Ectodermal cell (in vitro differentiated cells): ENCODE data around the gene NTSR1.

ENCODE experiments used
- H3K27ac ChIP-seq: 2 replicates; pipeline ENCODE4 v1.7.0; 2013; ENCODE audit warnings: mild to moderate bottlenecking, low read depth, low read length; ENCODE audit not compliant: insufficient read depth, poor library complexity, severe bottlenecking
- H3K27me3 ChIP-seq: 2 replicates; pipeline ENCODE4 v1.7.0; 2013; ENCODE audit warnings: mild to moderate bottlenecking, low read length; ENCODE audit not compliant: insufficient read depth, control insufficient read depth, poor library complexity, severe bottlenecking
- H3K36me3 ChIP-seq: one replicate; pipeline ENCODE4 v1.7.0; 2013; ENCODE audit warnings: low read length; ENCODE audit not compliant: control insufficient read depth, insufficient read depth
- H3K4me1 ChIP-seq: one replicate; pipeline ENCODE4 v1.7.0; 2013; ENCODE audit warnings: low read length; ENCODE audit not compliant: control insufficient read depth, insufficient read depth
- H3K4me3 ChIP-seq: 2 replicates; pipeline ENCODE4 v1.7.0; 2013; ENCODE audit warnings: low read depth, low read length, control low read depth; ENCODE audit not compliant: insufficient read depth
- H3K9me3 ChIP-seq: 2 replicates; pipeline ENCODE4 v1.7.0; 2013; ENCODE audit warnings: mild to moderate bottlenecking, low read length, moderate library complexity; ENCODE audit not compliant: control insufficient read depth
- WGBS, 2 experiments: methylation state at CpG; one replicate each; pipeline ENCODE4 v1.1.7; 2013; ENCODE audit warnings: missing lambda C conversion rate in 2 of 2; 5-methylcytosine and 5-hydroxymethylcytosine counted together

The NTSR1 gene

DNA sequence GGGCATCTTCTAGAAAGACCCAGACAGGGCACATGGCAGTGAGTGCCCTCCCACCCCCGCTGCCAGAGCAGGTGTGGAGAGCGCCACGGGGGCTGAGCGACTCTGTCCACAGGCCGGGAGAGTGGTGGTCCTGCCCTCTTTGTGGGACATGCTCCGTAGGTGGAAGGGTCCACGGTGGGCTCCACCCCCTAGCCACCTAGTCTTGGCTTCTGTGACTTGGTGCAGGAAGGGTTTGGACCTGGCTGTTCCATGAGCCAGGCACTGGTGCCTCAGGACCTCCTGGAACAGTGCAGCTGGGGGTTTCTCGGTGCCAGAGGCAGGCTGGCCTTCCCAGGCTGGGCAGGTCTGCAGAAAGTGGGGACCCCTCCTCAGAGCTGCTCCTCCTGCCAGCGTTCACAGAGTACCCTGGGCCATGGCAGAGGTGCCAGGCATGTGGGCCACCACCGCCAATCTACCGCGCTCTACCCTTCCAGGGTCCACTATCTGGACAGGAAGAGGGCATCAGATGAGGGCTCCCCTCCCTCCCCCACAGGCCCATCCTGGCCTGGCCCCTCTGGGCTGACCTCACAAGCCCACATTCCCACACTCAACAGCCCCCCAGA lies 43.4 kb upstream of the NTSR1 start:
- no peaks in the 10 kb centered on the region for H3K27me3 ChIP-seq
- H3K27ac ChIP-seq, result no peak overlapping the region
- WGBS, 2 experiments, result 95 to 96% methylated on average over 12 of the region's 12 CpGs

DNA sequence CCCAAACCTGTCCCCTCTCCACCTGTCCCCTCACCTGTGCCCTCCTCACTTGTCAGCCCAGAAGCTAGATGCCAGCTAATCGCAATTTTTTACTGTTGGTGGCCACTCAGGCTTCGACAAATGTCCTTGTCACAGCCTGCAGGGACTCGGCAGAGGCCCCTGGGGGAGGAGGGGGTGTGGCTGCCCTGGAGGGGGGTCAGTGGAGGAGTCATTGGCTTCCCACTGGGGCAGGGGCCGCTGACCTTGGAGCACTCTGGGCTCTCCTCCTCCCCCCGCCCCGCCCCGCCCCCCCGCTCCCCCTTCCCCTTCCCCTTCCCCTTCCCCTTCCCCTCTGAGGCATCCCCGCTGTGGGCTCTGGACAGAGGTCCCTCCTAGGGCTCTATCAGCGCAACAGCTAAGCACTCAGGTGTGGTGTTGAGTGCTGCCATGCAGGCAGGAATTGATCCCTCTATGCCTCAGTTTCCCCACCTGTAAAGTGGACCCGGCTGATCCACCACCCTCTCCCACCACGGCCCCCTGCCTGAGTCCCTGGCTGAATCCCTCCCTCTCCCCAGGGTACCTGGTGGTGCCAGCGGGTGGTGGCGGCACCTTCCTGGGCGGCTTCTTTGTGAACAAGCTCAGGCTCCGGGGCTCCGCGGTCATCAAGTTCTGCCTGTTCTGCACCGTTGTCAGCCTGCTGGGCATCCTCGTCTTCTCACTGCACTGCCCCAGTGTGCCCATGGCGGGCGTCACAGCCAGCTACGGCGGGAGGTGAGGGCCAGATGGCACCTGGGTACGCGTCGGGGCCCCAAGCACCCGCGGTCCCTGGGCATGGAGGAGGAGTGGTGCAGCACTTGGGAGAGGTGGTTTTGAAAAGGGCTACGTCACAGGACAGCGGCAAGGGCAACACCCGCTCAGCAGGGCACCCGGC lies 42.6 kb upstream of the NTSR1 start:
- WGBS, 2 experiments, result 90 to 91% methylated on average over 28 of the region's 33 CpGs
- no peaks in the 10 kb centered on the region for H3K27me3 ChIP-seq

More for the DNA sequence above, 43.4 kb upstream of the NTSR1 start:
- H3K4me3 ChIP-seq, result no peak overlapping the region
- no peaks in the 10 kb centered on the region for H3K9me3 ChIP-seq
- H3K4me1 ChIP-seq, result peaks cover 10% of the 10 kb centered on the region
- no peaks in the 10 kb centered on the region for H3K36me3 ChIP-seq

DNA sequence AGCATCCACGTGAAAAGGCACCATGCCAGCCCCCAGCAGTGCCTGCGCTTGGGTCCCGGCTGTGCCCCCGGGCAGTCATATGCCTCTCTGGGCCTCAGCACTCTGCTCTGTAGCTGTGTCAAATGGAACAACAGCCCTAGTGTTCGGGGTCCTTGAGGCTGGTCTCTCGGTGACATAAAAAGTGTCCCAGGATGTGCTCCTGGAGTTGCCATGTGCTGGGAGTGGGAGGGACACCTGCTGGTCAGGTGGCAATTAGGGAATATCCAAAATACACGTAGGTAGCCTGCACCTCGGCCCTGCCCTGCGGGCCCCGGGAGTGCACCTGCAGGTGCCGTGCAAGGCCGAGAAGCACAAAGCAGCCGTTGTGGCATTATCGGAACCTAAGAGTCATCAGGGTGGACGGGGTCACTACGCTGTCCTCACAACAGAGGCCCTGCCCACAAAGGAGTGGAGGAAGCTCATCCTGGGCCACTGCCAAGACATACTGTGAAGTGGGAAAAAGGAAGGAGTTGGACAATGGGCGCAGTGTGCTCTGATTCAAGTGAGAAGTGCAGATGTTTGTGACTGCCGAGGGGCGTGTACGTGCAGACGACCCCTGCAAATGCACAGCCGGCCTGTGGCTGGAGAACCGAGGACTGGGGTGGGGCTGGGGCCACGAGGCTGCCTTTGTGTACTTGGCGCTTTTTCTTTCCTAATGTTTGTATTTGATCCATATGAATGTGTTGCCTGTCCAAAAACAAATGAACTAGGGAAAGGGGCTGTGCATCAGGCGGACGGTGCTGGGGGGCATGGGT lies 41.7 kb upstream of the NTSR1 start:
- 90 to 91% methylated on average over 27 of the region's 27 CpGs for WGBS, 2 experiments
- Histone ChIP-seq H3K4me1 (peaks cover 10% of the 10 kb centered on the region), H3K36me3 (no peaks in the 10 kb centered on the region), H3K27me3 (no peaks in the 10 kb centered on the region), H3K27ac (no peak overlapping the region), H3K9me3 (no peaks in the 10 kb centered on the region), H3K4me3 (no peak overlapping the region)

More for the DNA sequence above, 42.6 kb upstream of the NTSR1 start:
- Histone ChIP-seq H3K9me3 (no peaks in the 10 kb centered on the region), H3K27ac (no peak overlapping the region), H3K4me3 (no peak overlapping the region), H3K4me1 (peaks cover 10% of the 10 kb centered on the region), H3K36me3 (no peaks in the 10 kb centered on the region)

DNA sequence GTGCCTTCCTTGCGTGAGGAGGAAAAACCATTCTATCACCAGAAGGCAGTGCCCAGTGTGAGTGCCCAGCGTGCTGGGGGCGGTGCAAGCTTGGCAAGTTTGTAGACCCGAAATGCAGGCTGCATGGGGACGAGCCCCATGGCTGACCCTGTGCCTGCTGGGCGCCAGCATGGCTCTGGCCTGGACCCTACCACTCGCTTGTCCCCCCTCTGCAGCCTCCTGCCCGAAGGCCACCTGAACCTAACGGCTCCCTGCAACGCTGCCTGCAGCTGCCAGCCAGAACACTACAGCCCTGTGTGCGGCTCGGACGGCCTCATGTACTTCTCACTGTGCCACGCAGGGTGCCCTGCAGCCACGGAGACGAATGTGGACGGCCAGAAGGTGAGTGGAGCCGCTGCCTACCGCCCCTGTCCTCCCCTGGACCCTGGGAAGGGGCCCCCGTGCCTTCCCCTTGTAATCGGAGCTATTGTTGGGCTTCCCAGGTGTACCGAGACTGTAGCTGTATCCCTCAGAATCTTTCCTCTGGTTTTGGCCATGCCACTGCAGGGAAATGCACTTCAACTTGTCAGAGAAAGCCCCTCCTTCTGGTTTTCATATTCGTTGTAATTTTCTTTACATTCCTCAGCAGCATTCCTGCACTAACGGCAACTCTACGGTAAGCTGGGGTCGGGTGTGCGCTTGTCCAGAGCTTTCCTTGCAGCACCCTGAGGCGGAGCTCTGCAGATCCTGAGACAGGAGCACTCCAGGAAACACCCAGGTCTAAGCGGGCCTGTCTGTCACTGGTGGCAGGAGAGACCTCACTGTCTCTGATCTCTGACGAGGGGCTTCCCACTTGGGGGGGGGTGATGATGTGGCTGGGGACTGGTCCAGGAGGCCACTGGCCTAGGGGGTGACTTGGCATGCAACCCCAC lies 40.9 kb upstream of the NTSR1 start:
- Histone ChIP-seq H3K27ac (no peak overlapping the region), H3K4me1 (peaks cover 10% of the 10 kb centered on the region), H3K9me3 (no peaks in the 10 kb centered on the region), H3K4me3 (no peak overlapping the region), H3K36me3 (no peaks in the 10 kb centered on the region), H3K27me3 (no peaks in the 10 kb centered on the region)
- WGBS, 2 experiments, result 89% methylated on average over 30 of the region's 30 CpGs

DNA sequence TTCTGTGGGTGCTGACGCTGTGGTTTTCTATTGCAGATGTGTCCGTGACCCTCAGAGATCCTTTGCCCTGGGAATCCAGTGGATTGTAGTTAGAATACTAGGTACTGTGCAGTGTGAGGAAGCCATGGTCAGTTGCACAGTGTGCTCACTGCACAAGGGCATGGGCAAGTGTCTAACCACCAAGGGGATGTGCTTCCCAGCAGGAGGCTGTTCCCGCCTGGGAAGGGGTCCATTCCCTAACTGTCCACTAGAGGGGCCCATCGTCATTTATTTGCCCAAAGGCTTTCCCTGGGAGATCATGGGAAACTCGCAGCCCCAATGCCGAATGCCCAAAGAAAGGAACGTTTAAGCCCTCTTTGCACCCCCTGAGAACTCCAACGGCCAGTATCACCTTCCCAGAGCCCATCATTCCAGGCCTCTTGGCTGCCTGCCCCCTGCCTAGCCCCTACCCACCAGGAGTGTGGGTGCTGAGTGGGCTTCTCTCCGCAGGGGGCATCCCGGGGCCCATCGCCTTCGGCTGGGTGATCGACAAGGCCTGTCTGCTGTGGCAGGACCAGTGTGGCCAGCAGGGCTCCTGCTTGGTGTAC lies 40.1 kb upstream of the NTSR1 start:
- Histone ChIP-seq H3K9me3 (no peaks in the 10 kb centered on the region), H3K4me1 (peaks cover 3% of the 10 kb centered on the region), H3K27me3 (no peaks in the 10 kb centered on the region), H3K4me3 (no peak overlapping the region), H3K36me3 (no peaks in the 10 kb centered on the region), H3K27ac (no peak overlapping the region)
- 57% methylated on average over 13 of the region's 13 CpGs for whole genome bisulfite sequencing, 2 experiments

DNA sequence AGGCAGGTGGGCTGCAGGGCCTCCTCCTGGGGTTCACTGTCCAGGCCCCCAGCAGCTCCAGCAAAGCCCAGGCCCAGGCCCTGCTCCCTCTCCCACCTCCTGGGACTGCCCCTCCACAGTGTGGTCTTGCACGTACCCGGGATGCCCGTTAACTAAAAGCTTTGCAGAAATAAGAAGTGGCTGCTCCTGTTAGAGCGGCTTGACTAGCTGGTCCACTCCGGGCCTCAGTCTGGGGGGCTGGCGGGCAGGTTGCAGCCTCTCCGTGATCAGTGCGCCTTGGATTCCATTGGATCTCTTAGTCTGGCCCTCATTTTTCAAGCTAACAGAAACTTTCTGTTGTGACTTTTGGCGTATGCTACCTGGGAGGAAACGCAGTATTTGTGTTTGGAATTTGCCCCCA lies 39.4 kb upstream of the NTSR1 start:
- H3K36me3 ChIP-seq, result no peaks in the 10 kb centered on the region
- no peak overlapping the region for H3K4me3 ChIP-seq
- H3K27me3 ChIP-seq, result no peaks in the 10 kb centered on the region
- no peak overlapping the region for H3K27ac ChIP-seq
- 92 to 96% methylated on average over 10 of the region's 10 CpGs for WGBS, 2 experiments
- no peaks in the 10 kb centered on the region for H3K9me3 ChIP-seq
- H3K4me1 ChIP-seq, result no peaks in the 10 kb centered on the region

DNA sequence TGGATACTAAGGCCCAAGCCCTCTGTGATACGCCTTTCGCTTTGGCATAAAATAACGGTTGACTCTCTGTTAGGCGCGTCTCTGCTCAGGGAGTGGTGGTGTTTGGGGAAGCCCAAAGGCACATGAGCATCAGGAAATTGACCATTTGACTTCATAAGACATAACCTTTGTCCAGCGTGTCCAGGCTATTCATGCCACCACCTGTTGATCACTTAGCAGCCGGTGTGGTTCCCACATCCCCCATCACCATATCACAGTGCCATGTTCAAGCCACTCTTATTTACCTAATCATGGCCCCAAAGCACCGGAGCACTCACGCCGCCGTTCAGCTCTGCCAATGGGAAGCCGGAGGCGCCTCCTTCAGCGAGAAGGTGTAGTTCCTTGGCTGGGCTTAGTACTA lies 38.5 kb upstream of the NTSR1 start:
- Histone ChIP-seq H3K9me3 (no peaks in the 10 kb centered on the region), H3K27ac (no peak overlapping the region), H3K4me3 (no peak overlapping the region), H3K27me3 (no peaks in the 10 kb centered on the region), H3K4me1 (no peaks in the 10 kb centered on the region), H3K36me3 (no peaks in the 10 kb centered on the region)
- whole genome bisulfite sequencing, 2 experiments, result 96% methylated on average over 14 of the region's 14 CpGs

DNA sequence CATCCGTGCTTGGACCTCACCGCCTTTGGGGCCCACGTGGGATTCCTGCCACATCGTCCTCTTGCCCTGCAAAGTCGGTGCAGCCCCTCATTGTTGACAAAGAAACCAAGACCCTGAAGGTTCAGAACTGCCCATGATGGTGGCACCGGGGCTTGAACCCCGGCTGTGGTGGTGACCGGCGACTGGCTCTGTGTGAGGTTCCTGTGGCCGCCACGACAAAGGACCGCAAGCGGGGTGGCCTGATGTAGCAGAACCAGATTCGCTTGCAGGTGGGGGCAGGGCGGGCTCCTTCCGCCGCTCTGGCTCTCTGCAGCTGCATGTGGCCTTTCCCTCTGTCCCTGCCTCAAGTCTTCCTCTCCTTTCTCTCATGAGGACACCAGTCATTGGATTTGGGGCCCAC lies 37.6 kb upstream of the NTSR1 start:
- Histone ChIP-seq H3K4me1 (no peaks in the 10 kb centered on the region), H3K27me3 (no peaks in the 10 kb centered on the region), H3K36me3 (no peaks in the 10 kb centered on the region), H3K27ac (no peak overlapping the region), H3K4me3 (no peak overlapping the region), H3K9me3 (no peaks in the 10 kb centered on the region)
- WGBS, 2 experiments, result 88 to 92% methylated on average over 17 of the region's 17 CpGs

DNA sequence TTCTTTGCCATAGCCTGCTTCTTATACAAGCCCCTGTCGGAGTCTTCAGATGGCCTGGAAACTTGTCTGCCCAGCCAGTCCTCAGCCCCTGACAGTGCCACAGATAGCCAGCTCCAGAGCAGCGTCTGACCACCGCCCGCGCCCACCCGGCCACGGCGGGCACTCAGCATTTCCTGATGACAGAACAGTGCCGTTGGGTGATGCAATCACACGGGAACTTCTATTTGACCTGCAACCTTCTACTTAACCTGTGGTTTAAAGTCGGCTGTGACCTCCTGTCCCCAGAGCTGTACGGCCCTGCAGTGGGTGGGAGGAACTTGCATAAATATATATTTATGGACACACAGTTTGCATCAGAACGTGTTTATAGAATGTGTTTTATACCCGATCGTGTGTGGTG lies 36.9 kb upstream of the NTSR1 start:
- Histone ChIP-seq H3K27me3 (no peaks in the 10 kb centered on the region), H3K4me3 (no peak overlapping the region), H3K36me3 (no peaks in the 10 kb centered on the region), H3K27ac (no peak overlapping the region), H3K4me1 (no peaks in the 10 kb centered on the region), H3K9me3 (no peaks in the 10 kb centered on the region)
- 93 to 96% methylated on average over 15 of the region's 15 CpGs for WGBS, 2 experiments
